GM18909 (cell line): ENCODE data around the gene STUM.
"Not testable (repeated sequence)": the region's sequence is repeated elsewhere in the genome, so short reads cannot be mapped to it uniquely, and the experiment has no call there.

ENCODE experiments used
- ATAC-seq: cut with Tn5 transposase; IDR thresholded peaks from one replicate; pipeline ENCODE4 v1.9.1; 2021; ENCODE audit warnings: mild to moderate bottlenecking; ENCODE audit not compliant: unreplicated experiment, poor library complexity

The STUM gene

GRCh38 chr1:226548256-226549093 lies at the start of gene STUM:
Gene STUM, plus strand, starts transcription at chr1:226548764. Its CDS starts 141 bp downstream, at chr1:226548905.
- no peak for ATAC-seq

GRCh38 chr1:226499699-226500098 lies 48.9 kb upstream of the STUM start:
- ATAC-seq = not testable (repeated sequence)

GRCh38 chr1:226506021-226506420 lies 42.5 kb upstream of the STUM start:
- ATAC-seq = no peak

- ATAC-seq = no peak
Observed at GRCh38 chr1:226506921-226507320, 41.6 kb upstream of the STUM start.

GRCh38 chr1:226510453-226510852 lies 38.1 kb upstream of the STUM start:
- ATAC-seq = no peak

- ATAC-seq = no peak
Observed at GRCh38 chr1:226511296-226511695, 37.3 kb upstream of the STUM start.

- no peak for ATAC-seq
Observed at GRCh38 chr1:226512076-226512728, 36.4 kb upstream of the STUM start.

GRCh38 chr1:226518375-226518774 lies 30.2 kb upstream of the STUM start:
- no peak for ATAC-seq

GRCh38 chr1:226519135-226519534 lies 29.4 kb upstream of the STUM start:
- no peak for ATAC-seq

- ATAC-seq = no peak
Observed at GRCh38 chr1:226519716-226520598, 28.6 kb upstream of the STUM start.

GRCh38 chr1:226520640-226521355 lies 27.8 kb upstream of the STUM start:
- no peak for ATAC-seq

- no peak for ATAC-seq
Observed at GRCh38 chr1:226523646-226524406, 24.7 kb upstream of the STUM start.

- ATAC-seq = no peak
Observed at GRCh38 chr1:226524547-226524946, 24.0 kb upstream of the STUM start.

- ATAC-seq = no peak
Observed at GRCh38 chr1:226525750-226526149, 22.8 kb upstream of the STUM start.

GRCh38 chr1:226526801-226527595 lies 21.6 kb upstream of the STUM start:
- no peak for ATAC-seq

- no peak for ATAC-seq
Observed at GRCh38 chr1:226529891-226530290, 18.7 kb upstream of the STUM start.

GRCh38 chr1:226530591-226530990 lies 18.0 kb upstream of the STUM start:
- no peak for ATAC-seq

GRCh38 chr1:226531360-226532093 lies 17.0 kb upstream of the STUM start:
- ATAC-seq = no peak
